ENCODE data around the gene CLPTM1.

- TF ChIP-seq, protein P1, sequence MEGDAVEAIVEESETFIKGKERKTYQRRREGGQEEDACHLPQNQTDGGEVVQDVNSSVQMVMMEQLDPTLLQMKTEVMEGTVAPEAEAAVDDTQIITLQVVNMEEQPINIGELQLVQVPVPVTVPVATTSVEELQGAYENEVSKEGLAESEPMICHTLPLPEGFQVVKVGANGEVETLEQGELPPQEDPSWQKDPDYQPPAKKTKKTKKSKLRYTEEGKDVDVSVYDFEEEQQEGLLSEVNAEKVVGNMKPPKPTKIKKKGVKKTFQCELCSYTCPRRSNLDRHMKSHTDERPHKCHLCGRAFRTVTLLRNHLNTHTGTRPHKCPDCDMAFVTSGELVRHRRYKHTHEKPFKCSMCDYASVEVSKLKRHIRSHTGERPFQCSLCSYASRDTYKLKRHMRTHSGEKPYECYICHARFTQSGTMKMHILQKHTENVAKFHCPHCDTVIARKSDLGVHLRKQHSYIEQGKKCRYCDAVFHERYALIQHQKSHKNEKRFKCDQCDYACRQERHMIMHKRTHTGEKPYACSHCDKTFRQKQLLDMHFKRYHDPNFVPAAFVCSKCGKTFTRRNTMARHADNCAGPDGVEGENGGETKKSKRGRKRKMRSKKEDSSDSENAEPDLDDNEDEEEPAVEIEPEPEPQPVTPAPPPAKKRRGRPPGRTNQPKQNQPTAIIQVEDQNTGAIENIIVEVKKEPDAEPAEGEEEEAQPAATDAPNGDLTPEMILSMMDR (IDR thresholded peaks at IDR 0.05): no peak
- no peak for TF ChIP-seq POLR2A (IDR thresholded peaks at IDR 0.05)
These were observed 4.5 kb downstream of the CLPTM1 start for GRCh38 chr19:44959691-44960090.

All from esophagus squamous epithelium (tissue), 4 donors.